H9 (cell line): ENCODE measurements around the gene RPUSD2. TPM values are rescaled to one million over a fixed set of nuclear protein-coding genes. Genes with fewer than 3 reads are reported as not detected.

ENCODE experiments used
- DNase-seq: peaks from one replicate; pipeline ENCODE4 v3.0.0-alpha.2; 2017
- H2AFZ ChIP-seq: one replicate; pipeline ENCODE4 v1.6.1; 2013; ENCODE audit warnings: mild to moderate bottlenecking, low read length, control low read depth, moderate library complexity
- H2AK5ac ChIP-seq: 2 replicates; pipeline ENCODE4 v1.6.1; 2013; ENCODE audit warnings: low read length, control low read depth, mixed read lengths; ENCODE audit not compliant: insufficient read length
- H2BK120ac ChIP-seq: one replicate; pipeline ENCODE4 v1.6.1; 2013; ENCODE audit warnings: low read depth, mild to moderate bottlenecking, low read length, control low read depth, inconsistent platforms; ENCODE audit not compliant: poor library complexity, severe bottlenecking
- H2BK12ac ChIP-seq: 2 replicates; pipeline ENCODE4 v1.6.1; 2013; ENCODE audit warnings: low read length, control low read depth, mixed read lengths, low read depth; ENCODE audit not compliant: insufficient read length
- H2BK15ac ChIP-seq: 2 replicates; pipeline ENCODE4 v1.6.1; 2013; ENCODE audit warnings: low read depth, low read length, control low read depth
- H2BK20ac ChIP-seq: one replicate; pipeline ENCODE4 v1.6.1; 2013; ENCODE audit warnings: low read depth, mild to moderate bottlenecking, low read length, control low read depth, inconsistent platforms; ENCODE audit not compliant: poor library complexity, severe bottlenecking
- H2BK5ac ChIP-seq: 2 replicates; pipeline ENCODE4 v1.6.1; 2013; ENCODE audit warnings: low read length, control low read depth, mixed read lengths; ENCODE audit not compliant: insufficient read length
- H3K14ac ChIP-seq: 2 replicates; pipeline ENCODE4 v1.6.1; 2013; ENCODE audit warnings: low read length, control low read depth; ENCODE audit not compliant: insufficient read depth
- H3K18ac ChIP-seq: 2 replicates; pipeline ENCODE4 v1.6.1; 2013; ENCODE audit warnings: low read depth, mild to moderate bottlenecking, mixed read lengths, low read length, control low read depth; ENCODE audit not compliant: insufficient read length
- H3K23ac ChIP-seq: 2 replicates; pipeline ENCODE4 v1.6.1; 2013; ENCODE audit warnings: low read length, control low read depth, mixed read lengths, low read depth; ENCODE audit not compliant: insufficient read length
- H3K23me2 ChIP-seq: 2 replicates; pipeline ENCODE4 v1.6.1; 2013; ENCODE audit warnings: low read depth, mild to moderate bottlenecking, mixed read lengths, low read length, control low read depth; ENCODE audit not compliant: insufficient read length, poor library complexity, severe bottlenecking
- H3K27ac ChIP-seq: 2 replicates; pipeline ENCODE4 v1.5.1; 2013; ENCODE audit warnings: low read length, control low read depth, mixed read lengths, low read depth; ENCODE audit not compliant: insufficient read length
- H3K27me3 ChIP-seq: 2 replicates; pipeline ENCODE4 v1.6.1; 2013; ENCODE audit warnings: low read length, control low read depth, inconsistent platforms; ENCODE audit not compliant: insufficient read depth
- H3K4ac ChIP-seq: 2 replicates; pipeline ENCODE4 v1.6.1; 2013; ENCODE audit warnings: low read depth, mild to moderate bottlenecking, control low read depth, inconsistent platforms, low read length, moderate library complexity
- H3K4me1 ChIP-seq: 2 replicates; pipeline ENCODE4 v1.6.1; 2013; ENCODE audit warnings: low read length, control low read depth, inconsistent platforms; ENCODE audit not compliant: insufficient read depth
- H3K4me2 ChIP-seq: 2 replicates; pipeline ENCODE4 v1.6.1; 2013; ENCODE audit warnings: low read length, control low read depth, mixed read lengths; ENCODE audit not compliant: insufficient read length, insufficient read depth
- H3K56ac ChIP-seq: 2 replicates; pipeline ENCODE4 v1.6.1; 2013; ENCODE audit warnings: low read depth, mild to moderate bottlenecking, mixed read lengths, low read length, control low read depth; ENCODE audit not compliant: insufficient read length
- H3K79me1 ChIP-seq: 2 replicates; pipeline ENCODE4 v1.6.1; 2013; ENCODE audit warnings: low read depth, mild to moderate bottlenecking, moderate library complexity, low read length, control low read depth, inconsistent platforms; ENCODE audit not compliant: insufficient read depth, poor library complexity, severe bottlenecking
- H3K79me2 ChIP-seq: 2 replicates; pipeline ENCODE4 v1.6.1; 2013; ENCODE audit warnings: low read length, control low read depth, inconsistent platforms; ENCODE audit not compliant: insufficient read depth
- H3K9ac ChIP-seq: 2 replicates; pipeline ENCODE4 v1.6.1; 2013; ENCODE audit warnings: low read length, control low read depth, mixed read lengths; ENCODE audit not compliant: insufficient read length; ENCODE audit errors: extremely low read depth
- H3K9me3 ChIP-seq: one replicate; pipeline ENCODE4 v1.6.1; 2013; ENCODE audit warnings: low read depth, low read length, inconsistent platforms; ENCODE audit not compliant: control insufficient read depth
- H3T11ph ChIP-seq: one replicate; pipeline ENCODE4 v1.6.1; 2013; ENCODE audit warnings: mild to moderate bottlenecking, low read length, control low read depth, inconsistent platforms
- H4K20me1 ChIP-seq: one replicate; pipeline ENCODE4 v1.6.1; 2013; ENCODE audit not compliant: control insufficient read depth, insufficient read length, insufficient read depth
- H4K5ac ChIP-seq: 2 replicates; pipeline ENCODE4 v1.6.1; 2013; ENCODE audit warnings: low read depth, mild to moderate bottlenecking, mixed read lengths, low read length, control low read depth; ENCODE audit not compliant: insufficient read length
- H4K8ac ChIP-seq: replicated peaks from 2 replicates; pipeline ENCODE4 v1.6.1; 2013; ENCODE audit warnings: low read length, control low read depth, mixed read lengths, low read depth; ENCODE audit not compliant: insufficient read length
- H4K91ac ChIP-seq: 2 replicates; pipeline ENCODE4 v1.6.1; 2013; ENCODE audit warnings: low read depth, mild to moderate bottlenecking, moderate library complexity, mixed read lengths, low read length, control low read depth; ENCODE audit not compliant: insufficient read length
- H3K27ac Mint-ChIP-seq, 3 experiments: 2 replicates in 2 of 3; 3 replicates in 1 of 3; pipeline ENCODE4 v1.8.0; 2020 to 2021; ENCODE audit warnings: mixed read lengths in 3 of 3, mild to moderate bottlenecking in 1 of 3, moderate library complexity in 1 of 3
- H3K27me3 Mint-ChIP-seq: 2 replicates; pipeline ENCODE4 v1.8.0; 2021; ENCODE audit warnings: low read depth, mild to moderate bottlenecking, moderate library complexity, mixed read lengths
- H3K36me3 Mint-ChIP-seq, 3 experiments: 2 replicates in 2 of 3; 3 replicates in 1 of 3; pipeline ENCODE4 v1.8.0; 2020 to 2021; ENCODE audit warnings: low read depth in 3 of 3, mixed read lengths in 3 of 3; ENCODE audit not compliant: insufficient read depth in 1 of 3
- H3K4me1 Mint-ChIP-seq, 2 experiments: 2 replicates each; pipeline ENCODE4 v1.8.0; 2020; ENCODE audit warnings: mixed read lengths in 2 of 2
- H3K4me3 Mint-ChIP-seq, 2 experiments: 2 replicates in 1 of 2; 3 replicates in 1 of 2; pipeline ENCODE4 v1.8.0; 2020 to 2021; ENCODE audit warnings: mild to moderate bottlenecking in 2 of 2, mixed read lengths in 2 of 2, moderate library complexity in 1 of 2
- H3K9me3 Mint-ChIP-seq, 2 experiments: 2 replicates in 1 of 2; 3 replicates in 1 of 2; pipeline ENCODE4 v1.8.0; 2020; ENCODE audit warnings: mild to moderate bottlenecking in 2 of 2, mixed read lengths in 2 of 2, moderate library complexity in 1 of 2
- CTCF ChIP-seq: fragments of 200-600 bp; sonication (generic); conservative IDR thresholded peaks from 3 replicates; pipeline ENCODE4 v1.8.0; 2021; ENCODE audit warnings: antibody characterized with exemption, mild to moderate bottlenecking
- WGBS: extraction: QIAGEN DNeasy Blood & Tissue Kit; methylation state at CpG from one replicate; pipeline ENCODE4 v1.1.7; 2013; ENCODE audit warnings: missing lambda C conversion rate, low lambda C conversion rate, mixed read lengths; ENCODE audit not compliant: insufficient read length; ENCODE audit errors: extremely low coverage; 5-methylcytosine and 5-hydroxymethylcytosine counted together
- total RNA-seq: library from RNA; stranded (reverse); gene quantifications from 2 replicates; pipeline ENCODE4 v1.2.1, GENCODE V29; 2021

RPUSD2 gene
- total RNA-seq, 1 experiment from 2014 or later = 25.7 TPM

DNA sequence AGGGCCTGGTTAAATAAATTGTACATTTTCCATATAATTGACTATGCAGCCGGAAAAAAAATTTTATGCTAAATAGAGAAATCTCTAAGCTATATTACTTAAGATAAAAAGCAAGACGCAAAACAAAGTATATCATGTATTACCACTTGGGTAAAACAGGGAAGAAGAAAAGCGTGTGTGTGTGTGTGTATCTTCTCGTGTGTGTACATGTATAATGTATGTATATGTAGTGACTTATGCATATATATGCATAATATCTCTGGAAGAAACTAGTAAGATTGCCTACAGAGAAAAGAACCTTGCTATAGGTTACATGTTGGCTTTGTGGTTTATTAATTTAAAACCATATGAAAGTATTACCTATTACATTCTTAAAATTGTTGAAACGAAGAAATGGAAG lies 44.0 kb downstream of the RPUSD2 start:
- H3K27ac Mint-ChIP-seq = no peak overlapping the region
- peaks cover 4 to 20% (median 5%) of the 10 kb centered on the region in 3 experiments; a peak in 6 of 7 replicates for H3K36me3 Mint-ChIP-seq
- no peaks in the 10 kb centered on the region for H3K9me3 ChIP-seq
- no peak overlapping the region for H3K9ac ChIP-seq
- no peak overlapping the region for H3K4ac ChIP-seq
- H4K8ac ChIP-seq = no peak overlapping the region
- WGBS = no CpG with 5 or more reads among the region's 5 CpGs
- H3K4me3 Mint-ChIP-seq = no peak overlapping the region
- H3T11ph ChIP-seq = no peak overlapping the region
- no peaks in the 10 kb centered on the region for H3K27me3 Mint-ChIP-seq
- H2BK12ac ChIP-seq = no peak overlapping the region
- H2BK5ac ChIP-seq = no peak overlapping the region
- H3K23me2 ChIP-seq = no peaks in the 10 kb centered on the region
- no peak overlapping the region for H3K18ac ChIP-seq
- TF ChIP-seq CTCF = no peak
- H3K27ac ChIP-seq = no peak overlapping the region
- no peaks in the 10 kb centered on the region for H3K27me3 ChIP-seq
- no peak overlapping the region for H2BK20ac ChIP-seq
- H3K79me2 ChIP-seq = no peaks in the 10 kb centered on the region
- no peak overlapping the region for H2BK15ac ChIP-seq
- H3K4me1 ChIP-seq = no peaks in the 10 kb centered on the region
- H3K56ac ChIP-seq = no peak overlapping the region
- no peaks in the 10 kb centered on the region for H3K79me1 ChIP-seq
- no peaks in the 10 kb centered on the region for H4K20me1 ChIP-seq
- no peaks in the 10 kb centered on the region for H3K4me1 Mint-ChIP-seq
- no peak overlapping the region for H3K4me2 ChIP-seq
- H3K9me3 Mint-ChIP-seq = no peaks in the 10 kb centered on the region
- H4K5ac ChIP-seq = no peak overlapping the region
- no peak overlapping the region for H4K91ac ChIP-seq
- no peak overlapping the region for H3K14ac ChIP-seq
- H2BK120ac ChIP-seq = no peak overlapping the region
- no peak overlapping the region for H2AK5ac ChIP-seq
- no peak overlapping the region for H3K23ac ChIP-seq
- H2AFZ ChIP-seq = no peak overlapping the region
- no peak for DNase-seq
